Measurements from ENCODE around the gene DNAH3. TPM values are rescaled to one million over a fixed set of nuclear protein-coding genes. Genes with fewer than 3 reads are reported as not detected.

DNAH3 gene
- total and polyA plus RNA-seq, 2 of the 8 experiments (the other 6 are each of a cell fraction or from before 2014, with no cell fraction given), result 0.57 to 0.71 TPM

GRCh38 chr16:20903116-20903898 is 247.3 kb downstream of the DNAH3 start (continued):
- TF ChIP-seq TAF1 (IDR thresholded peaks at IDR 0.05; ENCODE audit: low read depth, low read length) (no peak), TBP (IDR thresholded peaks at IDR 0.05; ENCODE audit: low read depth, low read length) (no peak)
- TF ChIP-seq, protein P1, sequence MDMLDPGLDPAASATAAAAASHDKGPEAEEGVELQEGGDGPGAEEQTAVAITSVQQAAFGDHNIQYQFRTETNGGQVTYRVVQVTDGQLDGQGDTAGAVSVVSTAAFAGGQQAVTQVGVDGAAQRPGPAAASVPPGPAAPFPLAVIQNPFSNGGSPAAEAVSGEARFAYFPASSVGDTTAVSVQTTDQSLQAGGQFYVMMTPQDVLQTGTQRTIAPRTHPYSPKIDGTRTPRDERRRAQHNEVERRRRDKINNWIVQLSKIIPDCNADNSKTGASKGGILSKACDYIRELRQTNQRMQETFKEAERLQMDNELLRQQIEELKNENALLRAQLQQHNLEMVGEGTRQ (IDR thresholded peaks at IDR 0.05; ENCODE audit: low read length), result no peak

Data from H1 (cell line).